Smooth muscle cell (in vitro differentiated cells): ENCODE measurements around the gene NHSL2. TPM values are rescaled to one million over a fixed set of nuclear protein-coding genes. Genes with fewer than 3 reads are reported as not detected.

Experiments used
- DNase-seq: peaks from one replicate; lab custom pipeline; 2025; ENCODE audit not compliant: unreplicated experiment; lab: John Stamatoyannopoulos, UW
- H2AFZ ChIP-seq: fragments of 200-600 bp; sonication (generic); 2 replicates; pipeline ENCODE4 v1.6.0; 2016; ENCODE audit warnings: antibody characterized with exemption, low read depth, mild to moderate bottlenecking
- H3F3A ChIP-seq: fragments of 200-600 bp; sonication (generic); 2 replicates; pipeline ENCODE4 v1.6.0; 2017; ENCODE audit warnings: antibody characterized with exemption, low read depth
- H3K27ac ChIP-seq: fragments of 200-600 bp; sonication (generic); 2 replicates; pipeline ENCODE4 v1.5.1; 2016; ENCODE audit warnings: low read depth, mild to moderate bottlenecking
- H3K27me3 ChIP-seq: fragments of 200-600 bp; sonication (generic); 2 replicates; pipeline ENCODE4 v1.6.1; 2016; ENCODE audit warnings: low read depth, mild to moderate bottlenecking
- H3K36me3 ChIP-seq: fragments of 200-600 bp; sonication (generic); 2 replicates; pipeline ENCODE4 v1.5.1; 2016; ENCODE audit warnings: low read depth
- H3K4me1 ChIP-seq: fragments of 200-600 bp; sonication (generic); 2 replicates; pipeline ENCODE4 v1.5.1; 2016; ENCODE audit warnings: low read depth
- H3K4me2 ChIP-seq: fragments of 200-600 bp; sonication (generic); 2 replicates; pipeline ENCODE4 v1.6.0; 2016; ENCODE audit warnings: mild to moderate bottlenecking
- H3K4me3 ChIP-seq: fragments of 200-600 bp; sonication (generic); 2 replicates; pipeline ENCODE4 v1.5.1; 2016; ENCODE audit warnings: mild to moderate bottlenecking
- H3K79me2 ChIP-seq: fragments of 200-600 bp; sonication (generic); 2 replicates; pipeline ENCODE4 v1.6.0; 2016; ENCODE audit warnings: low read depth, mild to moderate bottlenecking
- H3K9ac ChIP-seq: fragments of 200-600 bp; sonication (generic); 2 replicates; pipeline ENCODE4 v1.6.0; 2016; ENCODE audit warnings: low read depth
- H3K9me3 ChIP-seq: fragments of 200-600 bp; sonication (generic); replicated peaks from 2 replicates; pipeline ENCODE4 v1.5.1; 2016; ENCODE audit warnings: low read depth
- H4K20me1 ChIP-seq: fragments of 200-600 bp; sonication (generic); 2 replicates; pipeline ENCODE4 v1.6.0; 2016; ENCODE audit warnings: low read depth
- CTCF ChIP-seq: fragments of 200-600 bp; sonication (generic); IDR thresholded peaks from 2 replicates; pipeline ENCODE4 v1.5.1; 2017; ENCODE audit warnings: borderline replicate concordance, mild to moderate bottlenecking, antibody characterized with exemption; ENCODE audit not compliant: insufficient read depth, poor library complexity, severe bottlenecking
- WGBS: methylation state at CpG from one replicate; pipeline ENCODE4 v1.1.7; 2016; ENCODE audit warnings: low lambda C conversion rate; 5-methylcytosine and 5-hydroxymethylcytosine counted together
- polyA plus RNA-seq: library from polyadenylated mRNA; unstranded; fragments of >200 nt; fragmentation: Nextera tagmentation; extraction: Ambion mirVana; gene quantifications from 2 replicates; pipeline ENCODE4 v1.2.1, GENCODE V29; 2016
- total RNA-seq: library from RNA; depleted of rRNA; stranded (reverse); fragments of >200 nt; gene quantifications from 2 replicates; pipeline ENCODE4 v1.2.3, GENCODE V29; 2014

The NHSL2 gene
- total and polyA plus RNA-seq, 2 experiments from 2014 or later: 2.9 to 3.3 TPM

DNA sequence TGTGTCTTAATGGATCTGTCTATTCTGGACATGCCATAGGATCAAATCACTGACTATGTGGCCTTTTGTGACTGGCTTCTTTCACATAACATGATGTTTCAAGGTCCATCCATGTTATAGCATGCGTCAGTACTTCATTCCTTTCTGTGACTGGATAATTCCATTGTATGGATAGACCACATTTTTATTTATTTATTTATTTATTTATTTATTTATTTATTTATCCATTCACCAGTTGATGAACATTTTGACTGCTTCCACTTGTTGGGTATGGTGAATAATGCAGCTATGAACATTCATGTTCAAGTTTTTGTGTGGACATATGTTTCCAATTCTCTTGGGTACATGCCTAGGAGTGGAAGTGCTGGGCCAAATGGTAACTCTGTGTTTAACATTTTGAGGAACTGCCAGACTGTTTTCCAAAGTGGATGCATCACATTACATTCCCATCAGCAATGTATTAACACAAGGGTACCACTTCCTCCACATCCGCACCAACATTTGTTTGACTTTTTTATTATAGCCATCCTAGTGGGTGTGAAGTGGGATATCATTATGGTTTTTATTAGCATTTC lies 207.1 kb downstream of the NHSL2 start:
- H2AFZ ChIP-seq: no peak overlapping the region

DNA sequence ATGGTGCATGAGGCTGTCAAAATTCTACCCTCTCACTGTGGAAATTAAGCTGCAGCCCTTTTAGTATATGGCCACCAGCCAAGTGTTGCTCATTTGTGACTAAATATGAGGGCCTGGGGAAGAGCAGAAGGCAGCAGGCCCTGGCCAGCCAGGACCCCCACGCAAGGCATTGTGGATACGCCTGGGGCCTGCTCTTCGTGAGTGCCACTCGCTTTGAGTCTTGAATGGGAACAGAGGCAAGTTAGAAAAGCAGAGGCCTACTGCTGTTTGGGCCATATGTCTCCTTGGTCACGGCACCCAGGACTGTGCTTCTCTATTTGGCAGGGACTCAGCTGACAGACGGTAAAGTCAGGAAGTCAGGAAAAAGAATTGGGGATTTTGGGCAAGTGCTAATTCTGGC lies 210.2 kb downstream of the NHSL2 start:
- no peak overlapping the region for H3K9ac ChIP-seq
- H3K4me1 ChIP-seq: no peaks in the 10 kb centered on the region
- no peak overlapping the region for H3K4me2 ChIP-seq
- H3K79me2 ChIP-seq: no peaks in the 10 kb centered on the region
- no peak overlapping the region for H3K4me3 ChIP-seq
- 79% methylated on average over 6 of the region's 6 CpGs for WGBS
- no peak overlapping the region for H2AFZ ChIP-seq
- H4K20me1 ChIP-seq: no peaks in the 10 kb centered on the region
- H3F3A ChIP-seq: no peaks in the 10 kb centered on the region
- no peak overlapping the region for H3K27ac ChIP-seq
- DNase-seq: no peak
- H3K27me3 ChIP-seq: no peaks in the 10 kb centered on the region
- no peaks in the 10 kb centered on the region for H3K9me3 ChIP-seq
- no peaks in the 10 kb centered on the region for H3K36me3 ChIP-seq
- no peak for TF ChIP-seq CTCF

More for the DNA sequence above, 207.1 kb downstream of the NHSL2 start:
- no peaks in the 10 kb centered on the region for H3K27me3 ChIP-seq
- no peak overlapping the region for H3K4me2 ChIP-seq
- H3K4me1 ChIP-seq: no peaks in the 10 kb centered on the region
- H3K36me3 ChIP-seq: no peaks in the 10 kb centered on the region
- H3K9me3 ChIP-seq: no peaks in the 10 kb centered on the region
- H3K27ac ChIP-seq: no peak overlapping the region
- H3K4me3 ChIP-seq: no peak overlapping the region
- no peak for DNase-seq
- no peaks in the 10 kb centered on the region for H3K79me2 ChIP-seq
- no peak overlapping the region for H3K9ac ChIP-seq
- 89% methylated on average over 2 of the region's 2 CpGs for WGBS
- no peak for TF ChIP-seq CTCF
- H3F3A ChIP-seq: no peaks in the 10 kb centered on the region
- H4K20me1 ChIP-seq: no peaks in the 10 kb centered on the region

- H3K4me1 ChIP-seq: no peaks in the 10 kb centered on the region
- no peak overlapping the region for H3K9ac ChIP-seq
- 36% methylated on average over 3 of the region's 3 CpGs for WGBS
- H3K36me3 ChIP-seq: no peaks in the 10 kb centered on the region
- peak overlapping the region; percentile 56 for H3K4me2 ChIP-seq
- H4K20me1 ChIP-seq: no peaks in the 10 kb centered on the region
- H2AFZ ChIP-seq: no peak overlapping the region
- H3K27me3 ChIP-seq: no peaks in the 10 kb centered on the region
- H3K9me3 ChIP-seq: no peaks in the 10 kb centered on the region
- no peak for TF ChIP-seq CTCF
- no peaks in the 10 kb centered on the region for H3K79me2 ChIP-seq
- no peak for DNase-seq
- H3K27ac ChIP-seq: peak overlapping the region; percentile 8
- H3K4me3 ChIP-seq: no peak overlapping the region
- no peaks in the 10 kb centered on the region for H3F3A ChIP-seq
Observed at GRCh38 chrX:72121383-72121782, 210.7 kb downstream of the NHSL2 start.
